HuH-7 (cell line): ENCODE results near the gene TERB1.

Source experiments
- DNase-seq: peaks from one replicate; pipeline ENCODE4 v3.0.0; 2011; ENCODE audit warnings: low spot score

Gene TERB1

GRCh38 chr16:66705790-66706505 is 95.4 kb downstream of the TERB1 start:
- DNase-seq = no peak
